ENCODE data around the gene FSTL4. TPM values are rescaled to one million over a fixed set of nuclear protein-coding genes. Genes with fewer than 3 reads are reported as not detected.
A peak's percentile ranks its signal among the peaks of the same experiment; 100 is the strongest.

Gene FSTL4
- total RNA-seq, 1 donor from 2014 or later: 11.3 TPM

DNA sequence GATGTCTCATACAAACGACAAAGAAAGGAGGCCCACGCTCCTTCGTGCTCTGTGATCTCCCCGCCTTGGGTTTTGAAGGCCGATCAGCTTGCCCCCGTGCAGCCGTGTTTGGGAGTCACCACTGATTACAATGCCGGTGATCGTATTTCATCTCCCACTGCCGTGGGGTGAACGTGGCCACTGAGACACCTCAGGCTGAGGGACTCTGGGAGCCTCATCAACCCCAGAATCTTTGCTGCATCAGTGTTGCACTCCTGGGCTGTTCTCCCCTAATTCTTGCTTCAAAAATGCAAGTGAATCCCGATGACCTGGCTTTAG, 366.3 kb downstream of the FSTL4 start:
- Mint-ChIP-seq H3K27ac (no peak overlapping the region), H3K9me3 (no peaks in the 10 kb centered on the region), H3K4me3 (no peak overlapping the region), H3K36me3 (no peaks in the 10 kb centered on the region), H3K4me1 (ENCODE audit: unreplicated experiment) (peaks cover 14% of the 10 kb centered on the region), H3K27me3 (no peaks in the 10 kb centered on the region)
- TF ChIP-seq, protein P1, sequence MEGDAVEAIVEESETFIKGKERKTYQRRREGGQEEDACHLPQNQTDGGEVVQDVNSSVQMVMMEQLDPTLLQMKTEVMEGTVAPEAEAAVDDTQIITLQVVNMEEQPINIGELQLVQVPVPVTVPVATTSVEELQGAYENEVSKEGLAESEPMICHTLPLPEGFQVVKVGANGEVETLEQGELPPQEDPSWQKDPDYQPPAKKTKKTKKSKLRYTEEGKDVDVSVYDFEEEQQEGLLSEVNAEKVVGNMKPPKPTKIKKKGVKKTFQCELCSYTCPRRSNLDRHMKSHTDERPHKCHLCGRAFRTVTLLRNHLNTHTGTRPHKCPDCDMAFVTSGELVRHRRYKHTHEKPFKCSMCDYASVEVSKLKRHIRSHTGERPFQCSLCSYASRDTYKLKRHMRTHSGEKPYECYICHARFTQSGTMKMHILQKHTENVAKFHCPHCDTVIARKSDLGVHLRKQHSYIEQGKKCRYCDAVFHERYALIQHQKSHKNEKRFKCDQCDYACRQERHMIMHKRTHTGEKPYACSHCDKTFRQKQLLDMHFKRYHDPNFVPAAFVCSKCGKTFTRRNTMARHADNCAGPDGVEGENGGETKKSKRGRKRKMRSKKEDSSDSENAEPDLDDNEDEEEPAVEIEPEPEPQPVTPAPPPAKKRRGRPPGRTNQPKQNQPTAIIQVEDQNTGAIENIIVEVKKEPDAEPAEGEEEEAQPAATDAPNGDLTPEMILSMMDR (conservative IDR thresholded peaks at IDR 0.05): no peak
- no peak for DNase-seq (ENCODE audit: extremely low spot score, unreplicated experiment)

DNA sequence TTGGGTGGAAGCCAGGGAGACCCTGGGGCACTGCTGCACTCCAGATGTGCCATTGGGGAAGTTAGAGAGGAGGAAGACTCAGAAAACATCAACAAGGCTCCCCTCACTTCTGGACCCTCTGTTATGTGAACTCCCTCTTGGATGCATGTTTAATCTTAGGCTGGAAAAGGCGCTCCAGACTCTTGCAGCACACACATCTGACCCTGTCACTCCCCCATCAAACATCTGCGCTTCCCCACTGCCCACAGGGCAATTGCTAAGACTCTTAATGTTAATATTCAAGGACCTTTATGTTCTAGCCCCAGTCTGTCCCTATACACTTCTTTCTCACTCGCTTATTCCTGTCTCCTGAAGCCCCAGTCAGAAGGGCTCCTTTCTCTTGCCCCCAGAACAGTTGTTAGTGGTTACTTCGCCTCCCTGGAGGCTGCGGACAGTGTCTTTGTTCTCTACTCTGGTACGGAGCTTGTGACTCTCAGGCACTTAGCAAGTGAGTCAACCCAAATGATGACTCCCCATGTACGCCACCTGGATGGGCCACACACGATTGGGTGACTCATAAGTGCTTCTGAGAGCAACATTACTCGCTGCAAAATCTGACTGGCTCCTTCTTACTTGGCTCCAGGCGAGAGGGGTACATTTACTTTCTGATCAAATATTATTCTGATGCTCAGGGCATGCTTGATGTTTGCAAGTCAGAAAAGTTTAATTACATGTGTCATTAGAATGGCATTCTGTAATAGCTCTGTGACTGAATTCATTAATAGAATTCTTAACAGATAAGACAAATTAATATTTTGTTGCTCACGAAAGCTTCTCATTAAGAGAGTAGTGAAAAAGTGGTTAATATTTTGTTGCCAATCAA, 366.9 kb downstream of the FSTL4 start:
- Mint-ChIP-seq H3K27ac (peak overlapping the region; percentile 67), H3K9me3 (no peaks in the 10 kb centered on the region)

DNA sequence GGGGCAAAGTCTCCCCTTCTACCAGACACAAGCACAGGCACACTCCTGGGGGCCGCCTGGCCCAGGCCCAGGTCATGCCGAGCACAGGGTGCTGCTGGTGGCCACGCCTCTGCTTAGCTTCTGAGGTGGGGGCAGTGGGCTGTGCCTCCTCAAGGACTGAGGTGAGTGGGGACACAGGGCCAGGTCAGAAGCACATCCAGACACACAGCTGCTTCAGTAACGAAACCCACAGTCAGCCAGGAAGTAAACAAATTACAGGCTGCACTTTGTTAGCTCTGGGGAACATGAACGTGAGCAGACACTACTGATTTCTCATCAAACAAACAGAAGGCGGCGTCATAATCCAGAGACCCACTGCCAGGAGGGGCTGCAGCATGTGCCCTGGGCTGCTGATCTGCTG, 368.1 kb downstream of the FSTL4 start:
- Mint-ChIP-seq H3K9me3 (peaks cover 4% of the 10 kb centered on the region), H3K27me3 (no peaks in the 10 kb centered on the region), H3K4me3 (no peak overlapping the region), H3K27ac (no peak overlapping the region), H3K4me1 (ENCODE audit: unreplicated experiment) (peaks cover 14% of the 10 kb centered on the region), H3K36me3 (no peaks in the 10 kb centered on the region)
- DNase-seq (ENCODE audit: extremely low spot score, unreplicated experiment): no peak
- TF ChIP-seq, protein P1 (conservative IDR thresholded peaks at IDR 0.05): no peak

More for the DNA sequence above, 366.9 kb downstream of the FSTL4 start:
- no peaks in the 10 kb centered on the region for H3K36me3 Mint-ChIP-seq
- peaks cover 14% of the 10 kb centered on the region for H3K4me1 Mint-ChIP-seq (ENCODE audit: unreplicated experiment)
- TF ChIP-seq, protein P1 (conservative IDR thresholded peaks at IDR 0.05): no peak
- H3K4me3 Mint-ChIP-seq: no peak overlapping the region
- DNase-seq (ENCODE audit: extremely low spot score, unreplicated experiment): no peak
- no peaks in the 10 kb centered on the region for H3K27me3 Mint-ChIP-seq

DNA sequence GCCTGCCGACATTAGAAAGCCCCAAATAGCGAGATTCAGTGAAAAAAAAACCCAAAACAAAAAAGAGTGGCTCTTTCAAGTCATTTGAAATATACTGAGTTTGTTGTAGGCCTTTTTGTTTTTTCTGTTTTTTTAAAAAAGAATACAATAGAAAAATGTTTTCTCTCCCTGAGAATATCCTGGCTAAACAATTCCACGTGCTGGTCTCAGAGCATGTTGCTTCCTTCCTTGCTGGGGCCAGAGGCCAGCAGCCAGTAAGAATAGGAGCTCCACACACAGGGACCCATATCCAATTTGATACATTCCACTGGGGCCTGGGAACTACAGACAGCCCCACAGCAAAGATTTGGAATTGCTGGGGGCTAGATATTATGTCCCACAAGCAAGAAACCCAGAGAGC, 369.1 kb downstream of the FSTL4 start:
- no peak for DNase-seq (ENCODE audit: extremely low spot score, unreplicated experiment)
- H3K27ac Mint-ChIP-seq: no peak overlapping the region
- TF ChIP-seq, protein P1 (conservative IDR thresholded peaks at IDR 0.05): no peak
- no peaks in the 10 kb centered on the region for H3K27me3 Mint-ChIP-seq
- no peaks in the 10 kb centered on the region for H3K36me3 Mint-ChIP-seq
- H3K9me3 Mint-ChIP-seq: peaks cover 4% of the 10 kb centered on the region
- H3K4me3 Mint-ChIP-seq: no peak overlapping the region
- peaks cover 14% of the 10 kb centered on the region for H3K4me1 Mint-ChIP-seq (ENCODE audit: unreplicated experiment)

DNA sequence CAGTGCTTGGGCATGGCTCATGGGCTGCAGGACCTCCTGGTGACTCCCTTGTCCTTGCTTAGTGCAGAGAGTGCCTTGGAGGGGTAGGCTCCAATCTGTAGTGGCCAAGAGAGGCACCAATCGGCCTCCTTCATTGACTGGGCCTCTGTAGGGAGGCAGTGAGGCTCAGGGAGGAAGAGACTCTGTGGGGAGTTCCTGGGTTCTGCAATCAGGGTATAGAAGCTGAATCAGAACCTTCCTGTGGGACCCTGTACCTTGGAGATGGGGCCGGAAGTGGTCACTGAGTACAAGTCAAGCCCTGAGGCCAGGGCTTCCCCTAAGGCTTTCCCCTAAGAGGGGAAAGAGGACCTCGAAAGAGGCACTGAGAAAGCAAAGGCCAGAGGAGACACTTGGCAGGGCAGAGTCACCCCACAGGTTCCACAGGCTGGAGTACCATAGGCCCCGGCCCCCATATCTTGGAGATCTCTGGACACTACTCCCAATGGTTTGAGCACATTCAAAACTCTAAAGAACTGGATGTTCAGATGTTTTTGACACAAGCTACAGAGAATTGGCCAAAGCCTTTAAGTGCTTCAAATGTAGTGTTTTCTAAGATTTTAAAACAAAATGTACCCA, 370.0 kb downstream of the FSTL4 start:
- H3K36me3 Mint-ChIP-seq: no peaks in the 10 kb centered on the region
- peaks cover 4% of the 10 kb centered on the region for H3K9me3 Mint-ChIP-seq
- no peaks in the 10 kb centered on the region for H3K27me3 Mint-ChIP-seq
- H3K4me3 Mint-ChIP-seq: no peak overlapping the region
- H3K27ac Mint-ChIP-seq: no peak overlapping the region
- peaks cover 14% of the 10 kb centered on the region for H3K4me1 Mint-ChIP-seq (ENCODE audit: unreplicated experiment)
- DNase-seq (ENCODE audit: extremely low spot score, unreplicated experiment): no peak
- TF ChIP-seq, protein P1 (conservative IDR thresholded peaks at IDR 0.05): no peak

All from type B pancreatic cell (in vitro differentiated cells).